ENCODE results near the gene USP49. TPM values are rescaled to one million over a fixed set of nuclear protein-coding genes. Genes with fewer than 3 reads are reported as not detected.

The USP49 gene
- total and polyA plus RNA-seq, 10 of the 15 experiments (the other 5 are each of a cell fraction or from before 2014, with no cell fraction given), result 1.0 to 7.7 (median 4.3) TPM

- no TSS peak for BruUV-seq (replicated peaks)
- ChIA-PET POLR2A (no interaction called here), SMC1A (ENCODE audit: uncharacterized antibody, unreplicated experiment) (interaction anchor here (0.7 kb wide), 1 partner anchor 193 kb away, joined by 3 read pairs; no protein-coding TSS in a partner anchor), RAD21 (ENCODE audit: unreplicated experiment) (no interaction called here), CTCF (interaction anchor here (1.5 to 10.6 kb wide), 2 partner anchors 9 to 192 kb away, joined by 4 to 181 read pairs; no protein-coding TSS in a partner anchor)
- no peaks in the 10 kb centered on the region for H3K27me3 ChIP-seq (replicated peaks in 1 of 2; ENCODE audit: control insufficient read depth in 2 of 2, insufficient read depth in 2 of 2, low read length in 1 of 2)
- 98% methylated on average over 3 of the region's 3 CpGs for WGBS (ENCODE audit: insufficient coverage, insufficient replicate concordance, low lambda C conversion rate, missing lambda C conversion rate)
- no peaks in the 10 kb centered on the region for H3K79me2 ChIP-seq (ENCODE audit: control insufficient read depth, insufficient read depth, low read length)
- ATAC-seq (no peak), DNase-seq (ENCODE audit: low read depth, low spot score) (no peak), FAIRE-seq (no peak)
- H3K27ac ChIP-seq (ENCODE audit: control insufficient read depth, insufficient read depth), result no peak overlapping the region
- intact Hi-C loops (cut with micrococcal nuclease; ENCODE audit: unreplicated experiment), result no loop called here
- H3K4me2 ChIP-seq (ENCODE audit: control insufficient read depth, insufficient read depth), result no peak overlapping the region
- H4K20me1 ChIP-seq (ENCODE audit: control insufficient read depth, insufficient read depth), result no peaks in the 10 kb centered on the region
- H3K4me3 ChIP-seq, result no peak overlapping the region
- no peak overlapping the region for H2AFZ ChIP-seq (ENCODE audit: control insufficient read depth, low read depth, low read length)
- H3K4me1 ChIP-seq (ENCODE audit: control insufficient read depth, insufficient read depth, low read length), result peaks cover 2% of the 10 kb centered on the region; the same call in 1 of the 2 replicates
- H3K9ac ChIP-seq (ENCODE audit: control insufficient read depth, insufficient read depth, low read length), result no peak overlapping the region
- no peaks in the 10 kb centered on the region for H3K9me3 ChIP-seq (replicated peaks; ENCODE audit: control insufficient read depth, insufficient read depth, low read length)
- in situ Hi-C loops (cut with MboI), result no loop called here
- H3K36me3 ChIP-seq (ENCODE audit: control insufficient read depth in 2 of 2, insufficient read depth in 2 of 2, low read length in 1 of 2), result no peaks in the 10 kb centered on the region
- TF ChIP-seq REST (IDR thresholded peaks at IDR 0.05; ENCODE audit: low read depth, low read length), result no peak
- TF ChIP-seq PBX3 (IDR thresholded peaks at IDR 0.05; ENCODE audit: insufficient replicate concordance, low read depth, low read length), result no peak
- no peak for TF ChIP-seq RCOR1 (conservative IDR thresholded peaks at IDR 0.05; ENCODE audit: low read depth, low read length)
- no peak for TF ChIP-seq SIN3A (IDR thresholded peaks at IDR 0.05; ENCODE audit: low read depth, low read length)
- no peak for TF ChIP-seq MEF2B (IDR thresholded peaks at IDR 0.05; ENCODE audit: partially characterized antibody, poor library complexity, severe bottlenecking)
- TF ChIP-seq YBX1 (IDR thresholded peaks at IDR 0.05), result no peak
- TF ChIP-seq RELB (IDR thresholded peaks at IDR 0.05; ENCODE audit: low read depth), result no peak
- TF ChIP-seq JUNB (IDR thresholded peaks at IDR 0.05), result no peak
- no peak for TF ChIP-seq ZNF274 (IDR thresholded peaks at IDR 0.05; ENCODE audit: insufficient read depth, insufficient read length)
- TF ChIP-seq SKIL (IDR thresholded peaks at IDR 0.05; ENCODE audit: low read depth, poor library complexity, severe bottlenecking), result no peak
- TF ChIP-seq POLR2AphosphoS2 (IDR thresholded peaks at IDR 0.05; ENCODE audit: low read depth, low read length), result no peak
- no peak for TF ChIP-seq CHD1 (IDR thresholded peaks at IDR 0.05; ENCODE audit: low read depth, low read length)
- no peak for TF ChIP-seq ATF2 (IDR thresholded peaks at IDR 0.05; ENCODE audit: low read length)
- TF ChIP-seq ZBED1 (IDR thresholded peaks at IDR 0.05; ENCODE audit: borderline replicate concordance), result no peak
- TF ChIP-seq NR2C2 (IDR thresholded peaks at IDR 0.05; ENCODE audit: borderline replicate concordance, control insufficient read depth, insufficient read length, low read depth), result no peak
These were observed 44.3 kb downstream of the USP49 start for GRCh38 chr6:41850861-41851260.

Data from GM12878 (cell line).